Measurements from ENCODE around the gene CRADD.

DNA sequence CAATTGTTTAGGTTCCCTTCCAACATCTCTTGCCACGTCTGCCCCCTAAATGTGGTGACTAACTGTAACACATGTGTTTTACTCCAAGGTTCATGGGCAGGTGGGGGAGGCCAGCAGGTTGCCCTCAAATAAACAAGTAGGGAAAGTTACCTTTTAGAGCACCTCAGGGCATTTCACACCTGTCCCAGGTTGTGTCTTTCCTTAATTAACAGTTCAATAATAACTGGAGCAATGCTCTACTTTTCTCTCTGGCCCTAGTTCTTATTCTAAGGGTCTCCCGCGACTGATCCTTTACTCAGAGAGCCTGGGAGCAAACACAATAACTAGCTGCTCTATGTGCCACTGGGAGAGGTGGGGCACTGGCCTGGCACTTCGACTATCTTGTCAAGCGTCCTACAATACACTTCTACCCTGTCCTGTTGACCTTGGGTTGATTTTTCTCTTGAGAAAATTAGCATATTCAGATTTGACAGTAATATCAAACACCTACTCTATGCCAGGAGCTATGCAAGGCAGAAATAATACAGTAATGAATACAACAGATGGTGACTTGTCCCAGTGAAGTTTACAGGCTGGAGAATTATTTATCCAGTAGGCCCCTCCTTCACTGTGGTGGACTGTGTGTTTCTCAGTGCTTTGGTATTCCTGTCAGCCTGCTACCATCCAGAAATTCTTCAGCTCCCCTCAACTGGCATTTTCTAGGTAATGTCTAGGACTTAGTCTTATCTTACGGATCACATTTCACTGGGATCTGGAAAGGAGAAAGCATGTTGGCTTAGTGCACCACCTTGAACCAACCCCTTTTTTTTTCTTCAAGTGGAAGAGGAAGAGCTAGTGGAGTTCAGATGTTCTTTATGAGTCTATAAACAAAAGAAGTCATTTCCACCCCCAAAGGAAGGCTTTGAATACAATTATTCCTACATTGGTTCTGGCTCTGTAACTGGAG is 202.6 kb downstream of the CRADD start:
- TF ChIP-seq, protein P1, sequence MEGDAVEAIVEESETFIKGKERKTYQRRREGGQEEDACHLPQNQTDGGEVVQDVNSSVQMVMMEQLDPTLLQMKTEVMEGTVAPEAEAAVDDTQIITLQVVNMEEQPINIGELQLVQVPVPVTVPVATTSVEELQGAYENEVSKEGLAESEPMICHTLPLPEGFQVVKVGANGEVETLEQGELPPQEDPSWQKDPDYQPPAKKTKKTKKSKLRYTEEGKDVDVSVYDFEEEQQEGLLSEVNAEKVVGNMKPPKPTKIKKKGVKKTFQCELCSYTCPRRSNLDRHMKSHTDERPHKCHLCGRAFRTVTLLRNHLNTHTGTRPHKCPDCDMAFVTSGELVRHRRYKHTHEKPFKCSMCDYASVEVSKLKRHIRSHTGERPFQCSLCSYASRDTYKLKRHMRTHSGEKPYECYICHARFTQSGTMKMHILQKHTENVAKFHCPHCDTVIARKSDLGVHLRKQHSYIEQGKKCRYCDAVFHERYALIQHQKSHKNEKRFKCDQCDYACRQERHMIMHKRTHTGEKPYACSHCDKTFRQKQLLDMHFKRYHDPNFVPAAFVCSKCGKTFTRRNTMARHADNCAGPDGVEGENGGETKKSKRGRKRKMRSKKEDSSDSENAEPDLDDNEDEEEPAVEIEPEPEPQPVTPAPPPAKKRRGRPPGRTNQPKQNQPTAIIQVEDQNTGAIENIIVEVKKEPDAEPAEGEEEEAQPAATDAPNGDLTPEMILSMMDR (IDR thresholded peaks at IDR 0.05; ENCODE audit: borderline replicate concordance, extremely low read depth, low read length, poor library complexity, severe bottlenecking) = no peak
- no peak for TF ChIP-seq EZH2 (IDR thresholded peaks at IDR 0.05; ENCODE audit: borderline replicate concordance, low read depth, low read length, severe bottlenecking)

All from DND-41 (cell line).